HG02870 (cell line): ENCODE data around the gene ADCY1.

Experiments
- ATAC-seq: cut with Tn5 transposase; IDR thresholded peaks from one replicate; pipeline ENCODE4 v1.9.1; 2021; ENCODE audit warnings: mild to moderate bottlenecking, moderate library complexity; ENCODE audit not compliant: unreplicated experiment

The ADCY1 gene

GRCh38 chr7:45576249-45576929 lies 2.2 kb downstream of the ADCY1 start:
- no peak for ATAC-seq

GRCh38 chr7:45578022-45578421 lies 3.9 kb downstream of the ADCY1 start:
- no peak for ATAC-seq

GRCh38 chr7:45578467-45578866 lies 4.3 kb downstream of the ADCY1 start:
- ATAC-seq: no peak

GRCh38 chr7:45579391-45579801 lies 5.2 kb downstream of the ADCY1 start:
- ATAC-seq: no peak

GRCh38 chr7:45580053-45580872 lies 6.1 kb downstream of the ADCY1 start:
- ATAC-seq: no peak

GRCh38 chr7:45581271-45581780 lies 7.2 kb downstream of the ADCY1 start:
- no peak for ATAC-seq

GRCh38 chr7:45582136-45582749 lies 8.1 kb downstream of the ADCY1 start:
- no peak for ATAC-seq

GRCh38 chr7:45582868-45583277 lies 8.7 kb downstream of the ADCY1 start:
- no peak for ATAC-seq

GRCh38 chr7:45583296-45583695 lies 9.1 kb downstream of the ADCY1 start:
- ATAC-seq: no peak

GRCh38 chr7:45584261-45585210 lies 10.4 kb downstream of the ADCY1 start:
- ATAC-seq: no peak

GRCh38 chr7:45585628-45586027 lies 11.5 kb downstream of the ADCY1 start:
- no peak for ATAC-seq

- no peak for ATAC-seq
These were observed 12.7 kb downstream of the ADCY1 start for GRCh38 chr7:45586542-45587520.

GRCh38 chr7:45588466-45588865 lies 14.3 kb downstream of the ADCY1 start:
- ATAC-seq: no peak

- no peak for ATAC-seq
These were observed 14.9 kb downstream of the ADCY1 start for GRCh38 chr7:45589061-45589460.

- ATAC-seq: no peak
These were observed 15.9 kb downstream of the ADCY1 start for GRCh38 chr7:45589915-45590678.

- no peak for ATAC-seq
These were observed 16.5 kb downstream of the ADCY1 start for GRCh38 chr7:45590679-45591057.

GRCh38 chr7:45591101-45591906 lies 17.1 kb downstream of the ADCY1 start:
- ATAC-seq: no peak
